Superior temporal gyrus (tissue), 1 donor: ENCODE data around the gene PTAR1.

Experiments used
- DNase-seq: peaks from one replicate; pipeline ENCODE4 v3.0.0-alpha.2; 2016; ENCODE audit errors: extremely low spot score

Gene PTAR1

DNA sequence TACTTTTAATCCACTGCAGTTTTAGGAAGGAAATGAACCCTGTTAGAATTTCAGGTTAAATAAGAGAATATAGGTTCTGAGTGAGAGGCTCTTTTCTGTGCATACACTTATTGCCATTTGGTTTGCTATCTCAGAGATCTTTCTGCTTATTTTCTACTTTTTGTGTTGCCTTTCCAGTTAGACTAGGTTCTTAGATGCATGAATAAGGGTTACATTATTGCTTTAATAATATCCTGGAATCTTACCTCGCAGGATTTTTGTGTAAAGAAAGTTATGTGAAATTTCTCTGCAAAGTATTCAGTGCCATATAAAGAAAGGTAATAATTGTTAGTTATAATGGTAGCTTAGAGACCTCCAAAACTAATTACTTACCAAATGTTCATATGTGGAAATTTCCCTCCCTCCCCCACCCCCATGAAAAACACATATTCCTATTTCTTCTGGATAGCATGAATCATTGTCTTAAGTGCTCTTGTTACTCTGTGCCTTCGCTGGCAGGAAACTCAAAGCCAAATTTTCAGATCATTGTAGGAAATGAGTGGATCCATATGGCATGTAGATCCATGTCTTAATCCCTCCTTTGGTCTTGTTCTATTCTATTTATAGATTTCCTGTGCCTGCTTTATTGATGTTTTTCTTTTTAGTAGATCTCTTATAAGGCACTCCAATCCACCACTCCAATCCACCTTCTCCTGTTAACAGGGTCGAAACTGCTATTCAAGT, 84.9 kb downstream of the PTAR1 start:
- DNase-seq = no peak

DNA sequence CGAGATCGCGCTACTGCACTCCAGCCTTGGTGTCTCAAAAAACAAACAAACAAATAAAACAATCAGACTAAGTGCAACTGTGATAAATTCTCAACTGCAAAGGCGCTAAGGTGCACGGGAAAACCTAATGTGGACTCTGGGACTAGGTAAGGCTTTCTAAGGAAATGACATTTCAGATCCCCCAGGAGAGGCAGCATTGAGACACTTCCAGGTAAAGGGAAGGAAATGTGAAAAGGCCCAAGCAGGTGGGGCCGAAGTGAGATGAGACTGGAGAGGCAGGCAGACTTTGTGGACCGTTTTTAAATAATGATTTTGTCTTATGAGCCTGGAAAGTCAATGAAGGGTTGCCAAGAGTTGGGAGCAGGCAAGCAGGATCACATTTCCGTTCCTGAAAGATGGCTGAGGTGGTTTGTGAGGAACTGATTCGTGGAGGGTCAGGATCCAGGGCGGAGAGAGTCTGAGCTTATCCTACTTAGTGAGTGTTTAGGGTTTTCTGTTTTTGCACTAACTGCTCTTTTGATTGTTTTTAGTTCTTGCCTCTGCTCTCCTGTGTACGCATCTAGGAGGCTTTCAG, 85.6 kb downstream of the PTAR1 start:
- no peak for DNase-seq

DNA sequence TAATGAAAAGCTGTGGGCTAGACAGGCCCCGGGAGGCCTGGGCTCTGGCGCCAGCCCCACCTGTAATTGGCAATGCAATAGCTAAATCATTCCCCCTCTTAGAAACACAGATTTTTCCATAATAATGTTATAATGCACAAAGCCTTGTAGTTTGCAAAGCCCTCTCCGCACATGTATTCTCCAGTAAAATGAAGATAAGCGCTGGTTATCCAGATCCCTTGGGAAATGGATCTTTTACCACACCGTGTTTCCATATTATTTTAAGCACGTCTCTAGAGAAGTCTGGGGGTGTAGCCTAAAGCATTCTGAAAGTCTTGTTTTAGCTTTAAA, 86.5 kb downstream of the PTAR1 start:
- no peak for DNase-seq

DNA sequence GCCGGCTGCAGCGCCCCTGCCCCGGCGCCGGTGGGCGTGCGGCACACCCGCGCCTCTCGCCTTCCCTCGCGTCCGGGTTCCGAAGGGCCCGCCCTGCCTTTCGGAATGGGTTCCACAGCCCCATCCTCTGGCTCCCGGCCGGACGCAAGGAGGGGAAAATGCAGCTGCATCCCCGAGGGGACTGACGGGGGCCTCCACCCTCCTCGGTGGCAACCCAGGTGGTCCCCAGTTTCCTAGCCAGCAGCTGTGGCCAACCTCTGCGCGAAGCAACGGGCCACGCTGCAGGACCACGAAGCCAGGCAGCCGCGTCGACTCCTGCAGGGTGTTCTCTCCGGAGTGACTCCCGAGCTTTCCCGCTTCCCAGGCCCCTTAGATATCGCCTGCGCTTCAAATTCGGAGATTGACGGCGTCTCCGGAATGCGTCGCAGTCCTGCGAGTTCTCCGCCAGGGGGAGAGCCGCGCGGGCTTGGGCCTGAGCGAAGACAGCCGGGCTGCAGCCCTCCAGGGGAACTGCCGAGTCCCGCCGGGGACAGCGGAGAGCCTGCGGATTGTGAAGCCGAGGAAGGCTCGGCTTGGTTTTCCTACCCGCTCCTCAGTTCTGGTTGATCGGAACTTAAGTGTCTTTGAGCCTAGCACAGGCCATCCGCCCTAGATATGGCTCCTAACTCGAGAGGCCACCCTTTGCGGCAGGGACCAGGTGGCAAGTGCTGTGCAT, 87.1 kb downstream of the PTAR1 start:
- DNase-seq = peak; percentile 88

DNA sequence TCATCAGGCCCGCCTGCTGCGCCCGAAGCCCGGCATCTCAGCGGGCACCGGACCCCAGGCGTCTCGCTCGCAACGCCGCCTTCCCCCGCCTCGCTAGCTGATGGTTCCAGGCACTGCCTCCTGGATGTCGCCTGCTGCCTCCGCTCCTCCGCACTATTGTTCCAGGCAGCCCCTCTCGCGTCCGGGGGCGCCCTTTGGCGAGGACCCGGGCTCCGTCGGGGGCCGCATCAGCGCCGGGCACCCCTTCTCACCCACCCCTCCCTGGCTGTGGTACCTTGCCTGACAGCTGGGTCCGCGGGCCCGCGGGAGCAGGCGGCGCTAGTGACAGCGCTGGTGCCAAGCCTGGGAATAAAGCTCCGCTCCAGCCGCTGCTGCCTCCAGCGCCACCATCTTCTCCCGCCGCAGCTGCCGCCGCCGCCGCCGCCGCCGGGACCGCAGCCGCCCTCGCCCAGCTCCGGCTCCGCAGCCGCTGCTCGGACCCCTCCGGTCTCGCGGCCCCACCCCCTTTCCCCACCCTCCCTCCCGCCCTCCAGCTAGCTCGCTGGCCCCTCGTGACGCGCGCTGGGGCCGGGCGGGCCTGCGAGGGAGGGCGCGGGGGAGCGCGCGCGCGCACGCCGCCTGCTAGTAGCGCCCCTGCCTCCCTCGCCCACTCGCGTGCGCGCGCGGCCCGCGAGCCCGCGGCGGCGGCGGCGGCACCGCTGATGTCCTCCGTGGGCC, 87.8 kb downstream of the PTAR1 start, which contains the start of gene APBA1:
APBA1 (minus strand) TSS at position 493 of the 717 bp plus-strand sequence.
- DNase-seq = peak; percentile 83

DNA sequence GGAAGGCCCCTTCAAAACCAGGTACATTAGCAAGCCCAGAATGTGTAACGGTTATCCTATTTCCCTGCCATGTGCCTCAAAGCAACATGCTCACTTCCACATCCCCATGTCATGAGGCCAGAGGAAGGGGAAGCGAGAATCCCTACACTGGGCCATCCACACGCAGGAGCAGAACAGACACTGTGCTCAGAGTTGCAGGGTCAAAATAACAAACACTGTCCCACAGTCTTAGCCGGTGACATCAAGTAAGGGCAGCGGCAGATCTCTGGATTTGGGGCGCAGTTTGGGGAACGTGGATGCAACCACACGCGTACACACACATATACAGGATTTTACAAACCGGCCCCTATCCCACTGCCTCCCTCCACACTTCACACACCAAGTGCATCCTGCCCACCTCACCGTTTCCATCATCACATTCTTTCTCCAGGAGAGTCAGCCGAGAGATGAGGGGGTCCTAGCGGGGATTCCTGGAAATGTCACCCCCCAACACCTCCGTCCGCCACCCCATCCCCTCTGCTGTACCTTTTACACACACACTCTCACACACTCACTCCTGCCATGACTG, 88.4 kb downstream of the PTAR1 start:
- DNase-seq = peak; percentile 74

DNA sequence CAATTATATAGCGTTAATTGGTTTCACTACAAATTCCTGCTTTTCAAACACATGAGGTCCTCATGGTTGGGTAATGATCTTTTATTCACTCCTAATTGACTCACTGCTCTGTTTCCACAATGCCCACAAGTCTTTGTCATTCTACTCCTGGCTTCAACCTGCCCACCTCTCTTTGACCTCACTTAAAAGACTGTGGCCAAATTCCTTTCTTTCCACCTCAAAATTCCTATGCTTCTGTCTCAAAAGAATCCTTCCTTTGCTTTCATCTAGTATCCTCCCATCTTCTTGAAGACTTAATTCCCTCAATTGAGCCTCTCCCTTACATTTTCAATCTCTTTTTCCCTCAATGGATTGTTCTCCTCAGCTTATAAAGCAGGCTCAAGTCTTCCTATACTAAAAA, 92.5 kb downstream of the PTAR1 start:
- no peak for DNase-seq

DNA sequence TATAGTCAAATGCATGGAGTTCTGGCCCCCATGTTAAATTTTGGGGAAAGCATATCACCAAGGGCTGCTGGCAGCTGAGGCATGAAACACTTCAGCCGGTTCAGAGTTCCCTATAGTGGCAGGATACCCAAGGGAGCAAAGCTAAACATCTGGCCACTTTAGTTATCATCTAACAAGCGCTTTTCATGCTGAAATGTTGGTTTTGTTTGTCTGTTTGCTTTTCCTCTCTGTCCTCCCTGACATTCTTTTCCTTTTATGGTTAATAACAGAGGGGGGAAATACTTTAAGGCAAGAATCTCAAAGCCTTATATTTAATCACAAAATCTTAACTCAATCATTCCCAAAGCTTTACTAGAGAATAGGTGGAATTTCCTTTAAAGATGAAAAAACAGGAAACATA, 99.5 kb downstream of the PTAR1 start:
- DNase-seq = no peak
